BLaER1 (cell line): Measurements from ENCODE around the gene DEPDC1.

Source experiments
- H3K27ac ChIP-seq: shearing (Covaris generic); formaldehyde crosslinking; 2 replicates; pipeline ENCODE4 v1.8.1; 2022
- H3K27me3 ChIP-seq: shearing (Covaris generic); formaldehyde crosslinking; 2 replicates; pipeline ENCODE4 v1.8.1; 2022
- H3K36me3 ChIP-seq: shearing (Covaris generic); formaldehyde crosslinking; 2 replicates; pipeline ENCODE4 v1.8.1; 2022
- H3K4me1 ChIP-seq: shearing (Covaris generic); formaldehyde crosslinking; 2 replicates; pipeline ENCODE4 v1.8.1; 2022
- H3K4me2 ChIP-seq: shearing (Covaris generic); formaldehyde crosslinking; 2 replicates; pipeline ENCODE4 v1.8.1; 2022
- H3K4me3 ChIP-seq: shearing (Covaris generic); formaldehyde crosslinking; 2 replicates; pipeline ENCODE4 v1.8.1; 2022
- H3K9ac ChIP-seq: shearing (Covaris generic); formaldehyde crosslinking; 2 replicates; pipeline ENCODE4 v1.8.1; 2022
- H3K9me3 ChIP-seq: shearing (Covaris generic); formaldehyde crosslinking; 2 replicates; pipeline ENCODE4 v1.8.1; 2022
- H4K20me1 ChIP-seq: shearing (Covaris generic); formaldehyde crosslinking; 2 replicates; pipeline ENCODE4 v1.8.1; 2022
- Cebpa-rat ChIP-seq: shearing (Covaris generic); IDR thresholded peaks from 2 replicates; pipeline ENCODE4 v1.8.1; 2022

The DEPDC1 gene

DNA sequence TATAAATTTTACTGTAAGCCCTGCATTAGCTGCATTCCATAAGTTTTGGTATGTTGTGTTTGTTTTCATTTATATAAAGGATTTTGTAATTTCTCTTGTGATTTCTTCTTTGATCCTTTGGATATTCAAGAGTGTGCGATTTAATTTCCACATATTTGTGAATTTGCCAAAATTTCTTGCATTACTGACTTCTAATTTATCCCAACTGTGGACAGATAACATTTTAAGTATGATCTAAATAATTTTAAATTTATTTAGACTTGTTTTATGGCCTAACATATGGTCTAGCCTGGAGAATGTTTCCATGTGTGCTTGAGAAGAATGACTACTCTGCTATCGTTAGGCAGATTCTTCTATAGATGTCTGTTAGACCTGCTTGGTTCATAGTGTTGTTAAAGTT lies 70.3 kb downstream of the DEPDC1 start:
- no peaks in the 10 kb centered on the region for H3K4me1 ChIP-seq
- H3K9me3 ChIP-seq: no peaks in the 10 kb centered on the region
- no peak overlapping the region for H3K9ac ChIP-seq
- no peak for TF ChIP-seq Cebpa-rat
- no peaks in the 10 kb centered on the region for H3K27me3 ChIP-seq
- no peak overlapping the region for H3K4me2 ChIP-seq
- no peak overlapping the region for H3K27ac ChIP-seq
- no peaks in the 10 kb centered on the region for H3K36me3 ChIP-seq
- H4K20me1 ChIP-seq: no peaks in the 10 kb centered on the region
- H3K4me3 ChIP-seq: no peak overlapping the region
